ENCODE measurements around the gene TTC39C. TPM values are rescaled to one million over a fixed set of nuclear protein-coding genes. Genes with fewer than 3 reads are reported as not detected.

The TTC39C gene
- total and polyA plus RNA-seq, 2 donors (not counting 3 experiments of a cell fraction or from before 2014, with no cell fraction given): 0.61 to 6.2 TPM

GRCh38 chr18:24019641-24020331, 5.2 kb downstream of the TTC39C start:
- H3K4me3 ChIP-seq (replicated peaks in 1 of 3; ENCODE audit: insufficient read depth in 1 of 3, low read depth in 1 of 3, low read length in 3 of 3): no peak overlapping the region
- TF ChIP-seq POLR2AphosphoS5 (IDR thresholded peaks at IDR 0.05; ENCODE audit: insufficient read depth, low read depth, low read length) (no peak), MYC (IDR thresholded peaks at IDR 0.05; ENCODE audit: low read depth, low read length) (no peak), MAX (IDR thresholded peaks at IDR 0.05; ENCODE audit: insufficient read depth, insufficient read length) (no peak), FOS (IDR thresholded peaks at IDR 0.05; ENCODE audit: borderline replicate concordance, insufficient read depth, low read length) (no peak), JUN (IDR thresholded peaks at IDR 0.05; ENCODE audit: borderline replicate concordance, insufficient read depth, insufficient read length, low read depth) (no peak), CTCF (IDR thresholded peaks at IDR 0.05; ENCODE audit: extremely low read depth in 1 of 2, insufficient read depth in 1 of 2, low read depth in 1 of 2, low read length in 2 of 2) (no peak), GATA2 (IDR thresholded peaks at IDR 0.05; ENCODE audit: insufficient read depth, insufficient read length, low read depth, low read length) (no peak), POLR2A (IDR thresholded peaks at IDR 0.05; ENCODE audit: low read depth, low read length) (no peak), EZH2 (IDR thresholded peaks at IDR 0.05; ENCODE audit: borderline replicate concordance, low read depth, low read length, severe bottlenecking) (no peak)
- FAIRE-seq (no peak), DNase-seq (ENCODE audit: low read depth, low spot score) (no peak)
- ChIA-PET POLR2A (no interaction called here), CTCF (no interaction called here)
- H3K4me2 ChIP-seq (ENCODE audit: insufficient read depth, low read length): no peak overlapping the region
- H3K9ac ChIP-seq (replicated peaks; ENCODE audit: extremely low read depth, insufficient read depth, low read length): no peak overlapping the region
- peaks cover 6 to 8% of the 10 kb centered on the region in 2 experiments for H3K27me3 ChIP-seq (ENCODE audit: control insufficient read depth in 2 of 2, insufficient read depth in 2 of 2, low read length in 2 of 2)
- BruUV-seq (replicated peaks): no TSS peak
- H3K9me3 ChIP-seq (replicated peaks; ENCODE audit: control insufficient read depth, insufficient read depth, low read length): no peaks in the 10 kb centered on the region
- no peaks in the 10 kb centered on the region for H3K9me1 ChIP-seq (replicated peaks; ENCODE audit: control insufficient read depth, extremely low read depth, insufficient read depth, low read length)
- no peak overlapping the region for H3K27ac ChIP-seq (ENCODE audit: insufficient read depth, low read depth, low read length)
- H3K36me3 ChIP-seq (ENCODE audit: control insufficient read depth in 2 of 2, extremely low read depth in 1 of 2, insufficient read depth in 2 of 2, low read length in 2 of 2): no peaks in the 10 kb centered on the region
- peaks cover 8% of the 10 kb centered on the region for H3K4me1 ChIP-seq (ENCODE audit: control insufficient read depth, extremely low read depth, insufficient read depth, low read length)
- no peaks in the 10 kb centered on the region for H4K20me1 ChIP-seq (replicated peaks; ENCODE audit: control insufficient read depth, extremely low read depth, insufficient read depth, low read length)
- intact Hi-C loops (cut with micrococcal nuclease): loop anchor here (10.0 kb wide), 1 partner anchor 95 kb away; no protein-coding TSS in a partner anchor
- H2AFZ ChIP-seq (ENCODE audit: low read depth, low read length): no peak overlapping the region
- dilution Hi-C loops (cut with MboI; ENCODE audit: extremely low pct_ligation_motif_present, low sequenced_read_pairs): no loop called here
- no peaks in the 10 kb centered on the region for H3K79me2 ChIP-seq (ENCODE audit: control insufficient read depth, insufficient read depth, low read length)
